ENCODE measurements around the gene TPCN1.

DNA sequence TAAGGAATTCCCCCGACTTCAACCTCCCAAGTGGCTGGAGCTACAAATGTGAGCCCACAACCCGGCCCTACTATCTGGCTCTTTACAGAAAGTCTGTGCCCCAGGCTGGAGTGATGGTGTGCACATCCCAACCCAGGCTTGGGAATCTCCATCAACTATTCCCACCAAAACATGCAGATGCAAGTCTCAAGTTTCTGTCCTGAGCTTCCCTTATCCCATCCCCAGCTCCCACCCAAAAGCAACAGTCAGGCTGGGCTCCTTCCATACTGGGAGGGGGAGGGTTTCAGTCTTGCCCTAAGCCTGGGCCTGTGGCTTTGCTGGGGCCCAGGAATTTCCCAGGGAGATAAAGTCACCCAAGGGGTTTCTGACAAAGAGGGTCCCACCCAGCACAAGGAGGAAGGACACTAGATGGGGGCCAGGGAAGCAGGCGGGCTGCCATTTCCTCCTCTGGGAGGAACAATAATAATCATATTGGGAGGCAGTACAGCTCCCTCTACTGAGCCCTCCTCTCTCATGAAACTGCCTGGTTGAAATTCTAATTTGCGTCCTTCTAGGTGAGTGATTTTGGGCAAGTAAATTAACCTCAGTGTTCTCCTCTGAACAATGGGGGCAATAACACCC, 105.6 kb downstream of the TPCN1 start:
- TF ChIP-seq, protein P1, sequence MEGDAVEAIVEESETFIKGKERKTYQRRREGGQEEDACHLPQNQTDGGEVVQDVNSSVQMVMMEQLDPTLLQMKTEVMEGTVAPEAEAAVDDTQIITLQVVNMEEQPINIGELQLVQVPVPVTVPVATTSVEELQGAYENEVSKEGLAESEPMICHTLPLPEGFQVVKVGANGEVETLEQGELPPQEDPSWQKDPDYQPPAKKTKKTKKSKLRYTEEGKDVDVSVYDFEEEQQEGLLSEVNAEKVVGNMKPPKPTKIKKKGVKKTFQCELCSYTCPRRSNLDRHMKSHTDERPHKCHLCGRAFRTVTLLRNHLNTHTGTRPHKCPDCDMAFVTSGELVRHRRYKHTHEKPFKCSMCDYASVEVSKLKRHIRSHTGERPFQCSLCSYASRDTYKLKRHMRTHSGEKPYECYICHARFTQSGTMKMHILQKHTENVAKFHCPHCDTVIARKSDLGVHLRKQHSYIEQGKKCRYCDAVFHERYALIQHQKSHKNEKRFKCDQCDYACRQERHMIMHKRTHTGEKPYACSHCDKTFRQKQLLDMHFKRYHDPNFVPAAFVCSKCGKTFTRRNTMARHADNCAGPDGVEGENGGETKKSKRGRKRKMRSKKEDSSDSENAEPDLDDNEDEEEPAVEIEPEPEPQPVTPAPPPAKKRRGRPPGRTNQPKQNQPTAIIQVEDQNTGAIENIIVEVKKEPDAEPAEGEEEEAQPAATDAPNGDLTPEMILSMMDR (IDR thresholded peaks at IDR 0.05), result no peak
- TF ChIP-seq EP300 (IDR thresholded peaks at IDR 0.05), result no peak

Measured in ovary (tissue), 3 donors.